ENCODE results near the gene PAX1.

- TF ChIP-seq CTCF (IDR thresholded peaks at IDR 0.05) = no peak
- TF ChIP-seq POLR2A (IDR thresholded peaks at IDR 0.05) = no peak
Observed at GRCh38 chr20:21739161-21739560, 33.7 kb downstream of the PAX1 start.
